CD8-positive, alpha-beta memory T cell (primary cell): ENCODE measurements around the gene VEGFC. TPM values are rescaled to one million over a fixed set of nuclear protein-coding genes. Genes with fewer than 3 reads are reported as not detected.

ENCODE experiments used
- CTCF ChIA-PET: fragments of 350-600 bp; sonication (Branson Sonifier 250); formaldehyde crosslinking; loops from one replicate; lab custom pipeline; 2021; ENCODE audit warnings: antibody characterized with exemption; lab: Charles Lee
- POLR2A ChIA-PET: fragments of 350-600 bp; sonication (Branson Sonifier 250); formaldehyde crosslinking; loops from one replicate; lab custom pipeline; 2021; ENCODE audit warnings: antibody characterized with exemption; lab: Charles Lee
- DNase-seq, 5 donors: peaks; one replicate each; pipeline versions ENCODE4 v3.0.0 to v3.0.0-alpha.2; 2020 to 2022; ENCODE audit warnings: mixed read lengths in 1 of 5
- H3K27ac ChIP-seq: one replicate; pipeline ENCODE4 v1.7.0; 2013; ENCODE audit warnings: low read depth, mild to moderate bottlenecking, low read length, moderate library complexity
- H3K27me3 ChIP-seq: 2 replicates; pipeline ENCODE4 v1.7.0; 2013; ENCODE audit warnings: low read length, mild to moderate bottlenecking; ENCODE audit not compliant: insufficient read depth, poor library complexity, severe bottlenecking
- H3K36me3 ChIP-seq: 2 replicates; pipeline ENCODE4 v1.7.0; 2013; ENCODE audit warnings: mild to moderate bottlenecking, low read length, moderate library complexity; ENCODE audit not compliant: insufficient read depth
- H3K4me1 ChIP-seq: 2 replicates; pipeline ENCODE4 v1.7.0; 2013; ENCODE audit warnings: mild to moderate bottlenecking, low read length, moderate library complexity; ENCODE audit not compliant: insufficient read depth
- H3K4me3 ChIP-seq: 2 replicates; pipeline ENCODE4 v1.7.0; 2013; ENCODE audit warnings: mild to moderate bottlenecking, low read length
- H3K9me3 ChIP-seq: 2 replicates; pipeline ENCODE4 v1.7.0; 2013; ENCODE audit warnings: mild to moderate bottlenecking, low read length
- H3K27ac Mint-ChIP-seq, 8 donors: one replicate each; pipeline ENCODE4 v1.8.0; 2020 to 2021; ENCODE audit warnings: mixed read lengths in 8 of 8, mild to moderate bottlenecking in 6 of 8, inconsistent platforms in 3 of 8, moderate library complexity in 3 of 8
- H3K27me3 Mint-ChIP-seq, 2 donors: one replicate each; pipeline ENCODE4 v1.8.0; 2020 to 2021; ENCODE audit warnings: mixed read lengths in 2 of 2, mild to moderate bottlenecking in 1 of 2, moderate library complexity in 1 of 2
- H3K36me3 Mint-ChIP-seq, 3 donors: one replicate each; pipeline ENCODE4 v1.8.0; 2020 to 2021; ENCODE audit warnings: mixed read lengths in 3 of 3, inconsistent platforms in 1 of 3, mild to moderate bottlenecking in 1 of 3
- H3K4me1 Mint-ChIP-seq, 3 donors: one replicate each; pipeline ENCODE4 v1.8.0; 2020 to 2021; ENCODE audit warnings: mixed read lengths in 3 of 3, inconsistent platforms in 1 of 3, mild to moderate bottlenecking in 1 of 3
- H3K4me3 Mint-ChIP-seq, 7 donors: one replicate each; pipeline ENCODE4 v1.8.0; 2020 to 2021; ENCODE audit warnings: mixed read lengths in 7 of 7, mild to moderate bottlenecking in 6 of 7, moderate library complexity in 4 of 7, inconsistent platforms in 2 of 7
- H3K9me3 Mint-ChIP-seq, 5 donors: one replicate each; pipeline ENCODE4 v1.8.0; 2020 to 2022; ENCODE audit warnings: mixed read lengths in 5 of 5, mild to moderate bottlenecking in 3 of 5, moderate library complexity in 2 of 5, inconsistent platforms in 1 of 5
- polyA plus RNA-seq: library from polyadenylated mRNA; unstranded; fragments of 300-500 nt; fragmentation: Illumina TruSeq; gene quantifications from one replicate; pipeline ENCODE4 v1.2.3, GENCODE V29; 2021
- total RNA-seq, 2 experiments: library from RNA; stranded (reverse); gene quantifications; one replicate each; pipeline ENCODE4 v1.2.3, GENCODE V29; 2021

Gene VEGFC
- total and polyA plus RNA-seq, 3 experiments from 2014 or later = not detected

DNA sequence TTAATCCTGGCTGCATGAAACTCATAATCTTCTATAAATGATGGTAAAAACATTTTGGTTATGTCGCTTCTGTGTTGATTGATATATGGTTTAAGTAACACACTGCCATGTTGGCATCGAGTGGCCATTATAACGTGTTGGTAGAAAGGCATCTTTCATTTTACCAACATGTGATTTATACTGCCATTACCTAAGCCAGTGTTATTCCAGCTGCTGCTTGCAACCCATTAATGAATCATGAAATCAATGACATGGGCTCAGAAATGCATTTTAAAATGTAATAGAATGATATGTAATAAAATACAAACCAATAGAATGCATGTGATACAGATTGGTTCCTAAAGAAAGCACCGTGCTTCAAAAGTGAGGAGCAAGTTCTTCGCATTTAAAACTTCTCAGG, 102.0 kb downstream of the VEGFC start:
- CTCF ChIA-PET = no interaction called here
- no peaks in the 10 kb centered on the region for H3K27me3 ChIP-seq
- H3K27ac Mint-ChIP-seq = no peak overlapping the region
- H3K27me3 Mint-ChIP-seq = no peaks in the 10 kb centered on the region
- no peaks in the 10 kb centered on the region for H3K4me1 ChIP-seq
- no peaks in the 10 kb centered on the region for H3K36me3 ChIP-seq
- no peaks in the 10 kb centered on the region for H3K9me3 ChIP-seq
- no peak overlapping the region for H3K4me3 Mint-ChIP-seq
- POLR2A ChIA-PET = no interaction called here
- H3K4me1 Mint-ChIP-seq = no peaks in the 10 kb centered on the region
- H3K9me3 Mint-ChIP-seq = peaks cover 0 to 4% (median 0%) of the 10 kb centered on the region in 5 donors
- no peak overlapping the region for H3K4me3 ChIP-seq
- DNase-seq = no peak
- no peak overlapping the region for H3K27ac ChIP-seq
- no peaks in the 10 kb centered on the region for H3K36me3 Mint-ChIP-seq

DNA sequence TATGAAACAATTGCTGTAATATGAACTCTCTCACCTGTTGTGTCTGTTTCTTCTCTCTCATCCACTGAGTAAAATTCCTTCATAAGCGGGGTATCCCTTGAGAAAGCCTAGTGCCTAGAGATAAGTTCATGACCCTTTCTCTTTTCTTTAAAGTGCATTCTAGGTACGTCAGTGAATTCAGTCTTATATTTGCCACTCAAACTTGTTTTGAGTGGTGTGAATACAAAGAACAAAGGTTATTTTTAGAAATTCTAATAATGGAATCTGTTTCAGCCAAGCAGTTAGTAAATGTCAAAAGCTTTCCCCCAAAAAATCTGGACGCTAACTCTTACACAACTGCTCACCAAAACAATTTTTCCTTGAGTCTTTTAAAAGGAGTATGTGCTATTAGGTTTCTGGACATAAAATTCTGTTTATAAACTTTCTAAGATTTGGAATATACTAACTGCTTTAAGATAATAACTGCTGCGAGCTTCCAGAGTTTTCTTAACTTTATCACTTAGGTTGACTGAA, 112.0 kb downstream of the VEGFC start:
- CTCF ChIA-PET = no interaction called here
- no peaks in the 10 kb centered on the region for H3K27me3 Mint-ChIP-seq

DNA sequence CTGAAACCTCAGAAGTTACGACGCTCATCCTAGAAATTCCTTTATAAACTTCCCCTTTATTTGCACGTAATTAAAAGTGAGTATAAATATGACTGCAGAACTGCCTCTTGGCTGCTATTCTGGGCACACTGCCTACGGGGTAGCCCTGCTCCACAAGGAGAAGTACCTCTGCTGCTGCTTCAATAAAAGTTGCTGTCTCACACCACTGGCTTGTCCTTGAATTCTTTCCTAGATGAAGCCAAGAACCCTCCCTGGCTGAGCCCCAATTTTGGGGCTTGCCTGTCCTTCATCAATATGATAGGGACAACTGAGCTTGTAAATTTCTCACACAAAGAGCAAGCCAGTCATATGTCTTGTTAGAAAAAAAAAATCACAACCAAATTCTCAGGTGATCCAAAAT, 115.8 kb downstream of the VEGFC start:
- Histone ChIP-seq H3K4me1 (no peaks in the 10 kb centered on the region), H3K27ac (no peak overlapping the region), H3K4me3 (no peak overlapping the region), H3K9me3 (no peaks in the 10 kb centered on the region), H3K27me3 (no peaks in the 10 kb centered on the region), H3K36me3 (no peaks in the 10 kb centered on the region)
- DNase-seq = no peak
- Mint-ChIP-seq H3K27me3 (no peaks in the 10 kb centered on the region), H3K27ac (no peak overlapping the region), H3K4me1 (no peaks in the 10 kb centered on the region), H3K36me3 (no peaks in the 10 kb centered on the region), H3K4me3 (no peak overlapping the region), H3K9me3 (peaks cover 0 to 7% (median 1%) of the 10 kb centered on the region in 5 donors)
- POLR2A ChIA-PET = no interaction called here
- CTCF ChIA-PET = no interaction called here

More for the DNA sequence above, 112.0 kb downstream of the VEGFC start:
- Mint-ChIP-seq H3K4me3 (no peak overlapping the region), H3K27ac (no peak overlapping the region), H3K36me3 (no peaks in the 10 kb centered on the region), H3K4me1 (no peaks in the 10 kb centered on the region), H3K9me3 (peaks cover 0 to 3% (median under 1%) of the 10 kb centered on the region in 5 donors)
- DNase-seq = no peak
- Histone ChIP-seq H3K27ac (no peak overlapping the region), H3K9me3 (no peaks in the 10 kb centered on the region), H3K4me1 (no peaks in the 10 kb centered on the region), H3K36me3 (no peaks in the 10 kb centered on the region), H3K27me3 (no peaks in the 10 kb centered on the region), H3K4me3 (no peak overlapping the region)
- POLR2A ChIA-PET = no interaction called here

DNA sequence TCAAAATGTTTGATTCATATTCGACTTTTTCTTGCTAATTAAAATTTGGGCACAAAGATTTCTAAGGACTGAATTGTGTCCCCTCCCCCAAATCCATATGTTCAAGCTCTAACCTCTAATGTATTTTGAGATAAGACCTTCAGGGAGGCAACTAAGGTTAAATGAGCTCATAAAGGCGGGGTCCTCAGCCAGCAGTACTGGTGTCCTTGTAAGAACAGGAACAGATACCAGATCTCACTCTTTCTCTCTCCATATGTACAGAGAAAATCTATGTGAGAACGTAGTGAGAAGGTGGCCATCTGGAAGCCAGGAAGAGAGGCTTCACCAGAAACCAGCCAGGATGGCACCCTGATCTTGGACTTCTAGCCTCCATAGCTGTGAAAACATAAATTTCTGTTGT, 116.9 kb downstream of the VEGFC start:
- Histone ChIP-seq H3K9me3 (no peaks in the 10 kb centered on the region), H3K4me1 (no peaks in the 10 kb centered on the region), H3K36me3 (no peaks in the 10 kb centered on the region), H3K27me3 (no peaks in the 10 kb centered on the region), H3K4me3 (no peak overlapping the region), H3K27ac (no peak overlapping the region)
- Mint-ChIP-seq H3K4me1 (no peaks in the 10 kb centered on the region), H3K36me3 (no peaks in the 10 kb centered on the region), H3K27ac (no peak overlapping the region), H3K4me3 (no peak overlapping the region), H3K27me3 (no peaks in the 10 kb centered on the region), H3K9me3 (peaks cover 0 to 7% (median 3%) of the 10 kb centered on the region in 5 donors)
- no peak for DNase-seq
- CTCF ChIA-PET = interaction anchor here (0.8 kb wide), 1 partner anchor 94 kb away, joined by 3 read pairs; no protein-coding TSS in a partner anchor
- POLR2A ChIA-PET = no interaction called here

DNA sequence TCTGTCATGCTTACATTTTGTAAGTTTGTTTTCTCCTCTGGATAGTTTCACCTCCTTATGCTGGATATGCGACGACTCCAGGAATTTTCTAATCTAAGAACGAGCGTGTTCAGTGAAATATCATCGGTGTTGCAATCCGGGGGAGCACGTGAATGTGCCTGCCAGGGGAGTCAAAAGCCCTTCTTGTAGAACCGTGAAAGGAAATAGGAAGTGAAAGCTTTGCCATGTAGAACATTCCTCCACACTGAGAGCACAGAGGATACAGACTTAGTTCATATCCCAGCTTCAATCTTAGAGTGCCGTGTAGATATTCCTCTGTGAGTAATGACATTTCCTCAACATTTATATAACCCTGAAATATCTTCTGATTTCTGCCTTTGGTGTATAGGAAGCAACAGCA, 121.2 kb downstream of the VEGFC start:
- no peaks in the 10 kb centered on the region for H3K4me1 Mint-ChIP-seq

DNA sequence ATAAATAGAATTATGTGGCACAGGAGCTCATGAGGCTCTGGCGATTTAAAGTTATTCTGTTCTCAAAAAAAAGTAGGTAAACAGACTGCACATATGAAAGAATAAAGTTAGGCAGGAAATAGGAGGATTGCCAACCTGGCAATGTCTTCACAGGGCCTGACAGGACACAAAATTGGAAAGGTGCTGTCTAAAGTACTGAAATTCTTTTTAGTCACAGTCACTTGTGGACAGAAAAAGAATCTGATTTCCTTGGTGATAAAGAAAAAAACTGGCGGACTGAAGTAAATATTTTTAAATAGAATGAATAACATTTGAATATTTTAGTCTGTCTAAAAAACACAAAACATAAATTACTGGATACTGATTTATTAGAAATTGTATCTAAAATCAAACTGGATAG, 124.4 kb downstream of the VEGFC start:
- CTCF ChIA-PET = no interaction called here
- Histone ChIP-seq H3K36me3 (no peaks in the 10 kb centered on the region), H3K4me1 (no peaks in the 10 kb centered on the region), H3K9me3 (no peaks in the 10 kb centered on the region), H3K27ac (no peak overlapping the region), H3K4me3 (no peak overlapping the region), H3K27me3 (no peaks in the 10 kb centered on the region)
- DNase-seq = no peak
- no peaks in the 10 kb centered on the region for H3K27me3 Mint-ChIP-seq
- POLR2A ChIA-PET = no interaction called here
- H3K27ac Mint-ChIP-seq = no peak overlapping the region
- H3K4me3 Mint-ChIP-seq = no peak overlapping the region
- H3K9me3 Mint-ChIP-seq = peaks cover 0 to 7% (median 3%) of the 10 kb centered on the region in 5 donors
- H3K36me3 Mint-ChIP-seq = no peaks in the 10 kb centered on the region
- H3K4me1 Mint-ChIP-seq = no peaks in the 10 kb centered on the region

More for the DNA sequence above, 121.2 kb downstream of the VEGFC start:
- Histone ChIP-seq H3K27me3 (no peaks in the 10 kb centered on the region), H3K4me3 (no peak overlapping the region), H3K9me3 (no peaks in the 10 kb centered on the region), H3K36me3 (no peaks in the 10 kb centered on the region), H3K4me1 (no peaks in the 10 kb centered on the region), H3K27ac (no peak overlapping the region)
- no peak for DNase-seq
- POLR2A ChIA-PET = no interaction called here
- no peaks in the 10 kb centered on the region for H3K36me3 Mint-ChIP-seq
- no peak overlapping the region for H3K4me3 Mint-ChIP-seq
- H3K27me3 Mint-ChIP-seq = no peaks in the 10 kb centered on the region
- H3K27ac Mint-ChIP-seq = no peak overlapping the region
- CTCF ChIA-PET = no interaction called here
- H3K9me3 Mint-ChIP-seq = peaks cover 0 to 12% (median 2%) of the 10 kb centered on the region in 5 donors

DNA sequence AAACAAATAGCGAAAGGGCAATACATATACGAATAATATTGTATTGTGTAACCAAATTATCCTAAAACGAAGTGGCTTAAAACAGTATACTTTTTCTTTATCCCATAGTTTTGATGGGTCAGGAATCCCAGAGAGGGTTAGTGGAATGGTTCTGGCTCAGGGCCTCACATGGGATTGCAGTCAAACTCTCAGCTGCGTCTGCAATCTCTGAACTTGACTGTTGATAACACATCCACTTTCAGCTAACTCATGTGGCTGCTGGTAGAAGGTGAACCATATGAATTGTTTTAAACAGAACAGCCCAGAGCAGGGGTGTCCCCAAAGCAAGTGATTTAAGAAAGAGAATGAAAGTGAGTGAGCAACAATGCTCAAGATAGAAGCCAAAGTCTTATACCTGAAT, 127.8 kb downstream of the VEGFC start:
- Histone ChIP-seq H3K9me3 (no peaks in the 10 kb centered on the region), H3K4me3 (no peak overlapping the region), H3K36me3 (no peaks in the 10 kb centered on the region), H3K27ac (no peak overlapping the region), H3K27me3 (no peaks in the 10 kb centered on the region), H3K4me1 (no peaks in the 10 kb centered on the region)
- CTCF ChIA-PET = no interaction called here
- Mint-ChIP-seq H3K4me3 (no peak overlapping the region), H3K36me3 (no peaks in the 10 kb centered on the region), H3K27ac (no peak overlapping the region), H3K4me1 (no peaks in the 10 kb centered on the region), H3K9me3 (peaks cover 0 to 4% (median 0%) of the 10 kb centered on the region in 5 donors), H3K27me3 (no peaks in the 10 kb centered on the region)
- no peak for DNase-seq
- POLR2A ChIA-PET = no interaction called here

DNA sequence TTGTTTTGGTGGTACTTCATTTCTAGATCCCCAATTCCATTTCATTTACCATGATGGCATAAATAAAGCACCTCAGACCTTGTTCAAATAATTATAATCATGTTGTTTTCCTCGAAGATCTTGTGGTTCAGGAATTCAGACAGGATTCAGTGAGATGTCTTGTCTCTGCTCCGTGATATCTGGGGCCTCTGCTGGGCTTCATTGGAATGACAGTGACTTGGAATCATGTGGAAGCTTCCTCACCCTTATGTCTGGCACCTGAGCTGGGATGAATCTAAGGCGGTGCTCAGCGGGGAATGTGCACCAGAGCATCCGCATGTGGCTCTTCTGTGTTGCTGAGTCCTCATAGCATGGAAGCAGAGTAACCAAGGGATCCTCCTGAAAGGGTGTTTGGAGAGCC, 132.2 kb downstream of the VEGFC start:
- no peak overlapping the region for H3K27ac ChIP-seq

More for the DNA sequence above, 132.2 kb downstream of the VEGFC start:
- no peak overlapping the region for H3K4me3 ChIP-seq
- H3K4me1 ChIP-seq = no peaks in the 10 kb centered on the region
- ChIA-PET POLR2A (no interaction called here), CTCF (no interaction called here)
- Mint-ChIP-seq H3K27ac (no peak overlapping the region), H3K36me3 (no peaks in the 10 kb centered on the region), H3K4me1 (no peaks in the 10 kb centered on the region), H3K9me3 (peaks cover 0 to 8% (median 3%) of the 10 kb centered on the region in 5 donors), H3K4me3 (no peak overlapping the region), H3K27me3 (no peaks in the 10 kb centered on the region)
- no peaks in the 10 kb centered on the region for H3K27me3 ChIP-seq
- DNase-seq = no peak
- no peaks in the 10 kb centered on the region for H3K36me3 ChIP-seq
- no peaks in the 10 kb centered on the region for H3K9me3 ChIP-seq
